Measurements from ENCODE around the gene MUC12. TPM values are rescaled to one million over a fixed set of nuclear protein-coding genes. Genes with fewer than 3 reads are reported as not detected.

Gene MUC12
- total RNA-seq, 2 experiments from 2014 or later: 0.64 to 0.68 TPM

GRCh38 chr7:101066833-101067177 is 97.4 kb downstream of the MUC12 start:
- Mint-ChIP-seq H3K36me3 (no peaks in the 10 kb centered on the region), H3K27ac (no peak overlapping the region), H3K27me3 (peaks cover 25% of the 10 kb centered on the region), H3K4me3 (no peak overlapping the region), H3K9me3 (ENCODE audit: low read depth) (no peaks in the 10 kb centered on the region), H3K4me1 (no peaks in the 10 kb centered on the region)
- DNase-seq (no peak), ATAC-seq (no peak)
- CTCF ChIA-PET: no interaction called here

- ATAC-seq (no peak), DNase-seq (no peak)
- Mint-ChIP-seq H3K4me1 (no peaks in the 10 kb centered on the region), H3K9me3 (ENCODE audit: low read depth) (no peaks in the 10 kb centered on the region), H3K36me3 (no peaks in the 10 kb centered on the region), H3K4me3 (no peak overlapping the region), H3K27me3 (peaks cover 25% of the 10 kb centered on the region), H3K27ac (no peak overlapping the region)
- CTCF ChIA-PET: no interaction called here
Observed at GRCh38 chr7:101068401-101068800, 99.0 kb downstream of the MUC12 start.

Other genes with a start within 250 kb of the MUC12 start
- gene EPO, start 249.1 kb upstream of the MUC12 start, total RNA-seq: not detected
- not detected for gene ZAN, start 236.0 kb upstream of the MUC12 start, total RNA-seq
- 1 to 10 TPM; 1.3 to 2.0 TPM for gene EPHB4, start 142.0 kb upstream of the MUC12 start, total RNA-seq
- 10 to 100 TPM; 28.6 to 30.1 TPM for gene SLC12A9, start 116.9 kb upstream of the MUC12 start, total RNA-seq
- gene TRIP6, start 102.2 kb upstream of the MUC12 start, total RNA-seq: 10 to 100 TPM; 38.2 to 39.3 TPM
- 100 to 1,000 TPM; 290 to 312 TPM for gene SRRT, start 94.5 kb upstream of the MUC12 start, total RNA-seq
- 1 to 10 TPM; 2.3 to 2.7 TPM for gene UFSP1, start 79.8 kb upstream of the MUC12 start, total RNA-seq
- gene ACHE, start 73.7 kb upstream of the MUC12 start, total RNA-seq: under 1 TPM in 1 of 2 experiments, not detected in 1; 0.23 TPM
- gene MUC3A, start 20.0 kb upstream of the MUC12 start, total RNA-seq: not detected
- not detected for gene MUC17, start 50.5 kb downstream of the MUC12 start, total RNA-seq
- 100 to 1,000 TPM in 1 of 2 experiments, 10 to 100 TPM in 1; 68.2 to 110 TPM for gene TRIM56, start 115.9 kb downstream of the MUC12 start, total RNA-seq
- 1 to 10 TPM in 1 of 2 experiments, under 1 TPM in 1; 0.29 to 1.2 TPM for gene SERPINE1, start 157.5 kb downstream of the MUC12 start, total RNA-seq
- gene AP1S1, start 184.9 kb downstream of the MUC12 start, total RNA-seq: 10 to 100 TPM; 49.9 to 51.7 TPM
- gene VGF, start 196.0 kb downstream of the MUC12 start, total RNA-seq: under 1 TPM; 0.44 to 0.66 TPM
- gene NAT16, start 210.7 kb downstream of the MUC12 start, total RNA-seq: not detected
- gene MOGAT3, start 231.5 kb downstream of the MUC12 start, total RNA-seq: not detected
- 10 to 100 TPM; 41.6 to 42.3 TPM for gene PLOD3, start 248.0 kb downstream of the MUC12 start, total RNA-seq
- gene ZNHIT1, start 248.6 kb downstream of the MUC12 start, total RNA-seq: 10 to 100 TPM; 56.6 to 57.1 TPM

Data from activated CD8-positive, alpha-beta memory T cell treated with anti-CD3 and anti-CD28 coated beads, Interleukin-2, amount 10 ng/mL, durations not matched to agents 7 days and 5 days (primary cell).